ENCODE measurements around the gene HMGCR.

The HMGCR gene

GRCh38 chr5:75342836-75343235, 5.8 kb downstream of the HMGCR start:
- TF ChIP-seq, protein P1, sequence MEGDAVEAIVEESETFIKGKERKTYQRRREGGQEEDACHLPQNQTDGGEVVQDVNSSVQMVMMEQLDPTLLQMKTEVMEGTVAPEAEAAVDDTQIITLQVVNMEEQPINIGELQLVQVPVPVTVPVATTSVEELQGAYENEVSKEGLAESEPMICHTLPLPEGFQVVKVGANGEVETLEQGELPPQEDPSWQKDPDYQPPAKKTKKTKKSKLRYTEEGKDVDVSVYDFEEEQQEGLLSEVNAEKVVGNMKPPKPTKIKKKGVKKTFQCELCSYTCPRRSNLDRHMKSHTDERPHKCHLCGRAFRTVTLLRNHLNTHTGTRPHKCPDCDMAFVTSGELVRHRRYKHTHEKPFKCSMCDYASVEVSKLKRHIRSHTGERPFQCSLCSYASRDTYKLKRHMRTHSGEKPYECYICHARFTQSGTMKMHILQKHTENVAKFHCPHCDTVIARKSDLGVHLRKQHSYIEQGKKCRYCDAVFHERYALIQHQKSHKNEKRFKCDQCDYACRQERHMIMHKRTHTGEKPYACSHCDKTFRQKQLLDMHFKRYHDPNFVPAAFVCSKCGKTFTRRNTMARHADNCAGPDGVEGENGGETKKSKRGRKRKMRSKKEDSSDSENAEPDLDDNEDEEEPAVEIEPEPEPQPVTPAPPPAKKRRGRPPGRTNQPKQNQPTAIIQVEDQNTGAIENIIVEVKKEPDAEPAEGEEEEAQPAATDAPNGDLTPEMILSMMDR (IDR thresholded peaks at IDR 0.05; ENCODE audit: borderline replicate concordance, insufficient read depth, low read depth, low read length), result no peak
- H3K4me3 ChIP-seq (ENCODE audit: low read depth, low read length), result no peak overlapping the region

DNA sequence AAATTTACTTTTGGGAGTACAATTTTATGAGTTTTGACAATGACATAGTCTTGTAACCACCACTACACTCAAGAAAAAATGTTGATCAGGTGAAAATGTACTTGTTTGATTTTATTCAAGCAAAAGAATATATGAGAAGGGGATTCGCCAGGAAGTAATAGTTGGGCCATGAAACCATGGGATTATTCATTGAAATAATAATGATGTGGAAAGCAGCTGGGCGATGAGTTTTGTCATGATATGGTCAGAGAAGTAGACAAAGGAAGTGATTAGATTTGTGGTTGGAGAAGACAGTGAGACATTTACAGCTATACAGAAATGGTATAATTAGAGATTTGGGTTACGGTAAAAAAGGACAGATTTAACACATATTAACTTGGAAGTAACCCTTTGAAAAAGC, 11.2 kb downstream of the HMGCR start:
- no peak overlapping the region for H3K4me3 ChIP-seq (ENCODE audit: low read depth, low read length)
- TF ChIP-seq, protein P1 (IDR thresholded peaks at IDR 0.05; ENCODE audit: borderline replicate concordance, insufficient read depth, low read depth, low read length), result no peak

DNA sequence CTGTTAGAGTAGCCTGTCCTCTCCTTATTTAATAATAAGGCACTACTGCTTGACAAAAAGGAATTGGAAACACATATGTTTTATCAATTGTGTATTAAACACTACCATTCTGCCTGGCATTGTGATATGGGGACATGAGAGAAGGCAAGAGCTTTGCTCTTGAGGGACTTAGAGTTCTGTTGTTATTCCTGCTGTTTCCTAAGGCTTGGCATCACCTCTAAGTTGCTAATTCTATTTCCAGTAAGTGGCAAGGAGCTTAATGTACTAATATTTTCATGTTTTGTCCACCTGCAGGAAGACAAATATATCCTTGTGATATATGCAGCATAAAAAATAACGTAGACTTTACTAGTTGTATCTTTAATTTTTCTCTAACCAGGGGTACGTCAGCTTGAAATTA, 12.6 kb downstream of the HMGCR start:
- H3K4me3 ChIP-seq (ENCODE audit: low read depth, low read length), result no peak overlapping the region
- TF ChIP-seq, protein P1 (IDR thresholded peaks at IDR 0.05; ENCODE audit: borderline replicate concordance, insufficient read depth, low read depth, low read length), result no peak

DNA sequence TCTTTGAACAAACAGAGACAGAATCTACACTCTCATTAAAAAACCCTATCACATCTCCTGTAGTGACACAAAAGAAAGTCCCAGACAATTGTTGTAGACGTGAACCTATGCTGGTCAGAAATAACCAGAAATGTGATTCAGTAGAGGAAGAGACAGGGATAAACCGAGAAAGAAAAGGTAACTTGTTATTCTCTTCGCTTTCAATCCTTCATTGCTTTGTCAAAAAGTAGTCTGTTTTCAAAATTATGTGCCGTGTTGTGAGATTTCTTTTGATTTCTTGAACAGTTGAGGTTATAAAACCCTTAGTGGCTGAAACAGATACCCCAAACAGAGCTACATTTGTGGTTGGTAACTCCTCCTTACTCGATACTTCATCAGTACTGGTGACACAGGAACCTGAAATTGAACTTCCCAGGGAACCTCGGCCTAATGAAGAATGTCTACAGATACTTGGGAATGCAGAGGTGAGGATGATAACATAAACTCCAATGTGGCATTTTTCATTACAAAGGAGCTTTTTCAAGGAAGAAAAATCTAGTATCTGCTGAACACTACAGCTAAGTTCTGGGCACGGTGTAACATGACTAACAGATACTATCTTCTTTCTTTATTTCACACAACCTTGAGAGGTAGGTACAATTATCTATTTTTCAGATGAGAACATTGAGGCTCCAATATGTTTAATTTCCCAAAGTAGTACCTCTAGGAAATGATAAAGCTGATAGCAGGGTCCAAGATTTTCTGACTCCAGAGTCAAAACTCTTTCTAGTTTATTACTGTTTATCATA, 14.3 kb downstream of the HMGCR start:
- H3K4me3 ChIP-seq (ENCODE audit: low read depth, low read length), result no peak overlapping the region
- TF ChIP-seq, protein P1 (IDR thresholded peaks at IDR 0.05; ENCODE audit: borderline replicate concordance, insufficient read depth, low read depth, low read length), result no peak

GRCh38 chr5:75355236-75355635, 18.2 kb downstream of the HMGCR start:
- no peak overlapping the region for H3K4me3 ChIP-seq (ENCODE audit: low read depth, low read length)
- TF ChIP-seq, protein P1 (IDR thresholded peaks at IDR 0.05; ENCODE audit: borderline replicate concordance, insufficient read depth, low read depth, low read length), result no peak

DNA sequence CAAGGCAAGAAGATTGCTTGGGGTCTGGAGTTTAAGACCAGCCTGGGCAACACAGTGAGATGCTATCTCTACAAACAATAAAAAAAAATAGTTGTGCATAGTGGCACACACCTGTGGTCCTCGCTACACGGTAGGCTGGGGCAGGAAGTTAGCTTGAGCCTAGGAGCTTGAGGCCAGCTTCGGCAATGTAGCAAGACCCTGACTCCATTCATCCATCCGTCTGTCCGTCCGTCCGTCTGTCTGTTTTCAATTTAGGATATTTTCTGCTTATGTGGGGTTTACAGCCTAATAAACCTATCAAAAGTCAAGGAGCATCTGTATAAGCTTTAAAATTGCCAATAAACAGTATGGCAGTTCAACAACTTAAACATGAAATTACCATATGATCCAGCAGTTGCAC, 19.7 kb downstream of the HMGCR start:
- TF ChIP-seq, protein P1 (IDR thresholded peaks at IDR 0.05; ENCODE audit: borderline replicate concordance, insufficient read depth, low read depth, low read length), result no peak

GRCh38 chr5:75358117-75358516, 21.1 kb downstream of the HMGCR start:
- no peak overlapping the region for H3K4me3 ChIP-seq (ENCODE audit: low read depth, low read length)
- TF ChIP-seq, protein P1 (IDR thresholded peaks at IDR 0.05; ENCODE audit: borderline replicate concordance, insufficient read depth, low read depth, low read length), result no peak

More for the DNA sequence above, 19.7 kb downstream of the HMGCR start:
- H3K4me3 ChIP-seq (ENCODE audit: low read depth, low read length), result no peak overlapping the region
